Putamen (tissue), 1 donor: Measurements from ENCODE around the gene FAAH.

Source experiments
- DNase-seq: peaks from one replicate; pipeline ENCODE4 v3.0.0-alpha.2; 2016; ENCODE audit warnings: low spot score

Gene FAAH

DNA sequence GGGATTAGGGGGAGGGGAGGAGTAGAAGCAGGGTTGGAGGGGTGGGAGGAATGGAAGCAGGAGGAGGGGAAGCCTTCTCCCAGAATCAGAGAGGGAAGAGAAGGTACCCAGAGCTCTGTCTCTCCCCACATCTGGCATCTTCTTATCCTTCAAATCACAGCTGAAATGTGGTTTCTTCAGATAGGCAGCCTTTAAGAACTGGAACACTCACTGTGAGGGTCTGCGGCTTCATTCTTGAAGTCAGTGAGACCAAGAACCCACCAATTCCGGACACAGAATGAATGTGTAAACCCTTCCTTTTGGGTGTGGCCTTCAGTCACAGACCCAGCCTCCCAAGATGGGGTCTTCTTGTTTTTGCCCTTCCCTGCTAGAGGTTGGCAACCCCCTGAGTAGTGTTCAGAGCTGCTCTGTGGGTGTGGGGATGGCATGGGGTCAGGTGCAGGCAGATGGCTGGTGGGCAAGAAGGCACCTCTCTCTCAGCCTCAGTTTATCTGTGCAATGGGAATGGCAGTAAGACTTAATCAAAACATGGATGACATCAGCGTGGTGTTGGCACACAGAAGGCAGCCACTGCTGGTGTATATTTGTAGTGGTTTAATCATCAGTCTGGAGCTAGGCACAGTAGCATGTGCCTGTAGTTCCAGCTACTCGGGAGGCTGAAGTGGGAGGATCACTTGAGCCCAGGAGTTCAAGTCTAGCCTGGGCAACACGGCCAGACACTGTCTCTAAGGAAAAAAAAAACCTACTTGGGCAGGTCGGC is 7.2 kb downstream of the FAAH start:
- no peak for DNase-seq

GRCh38 chr1:46401964-46402626 is 8.0 kb downstream of the FAAH start:
- peak; percentile 87 for DNase-seq

DNA sequence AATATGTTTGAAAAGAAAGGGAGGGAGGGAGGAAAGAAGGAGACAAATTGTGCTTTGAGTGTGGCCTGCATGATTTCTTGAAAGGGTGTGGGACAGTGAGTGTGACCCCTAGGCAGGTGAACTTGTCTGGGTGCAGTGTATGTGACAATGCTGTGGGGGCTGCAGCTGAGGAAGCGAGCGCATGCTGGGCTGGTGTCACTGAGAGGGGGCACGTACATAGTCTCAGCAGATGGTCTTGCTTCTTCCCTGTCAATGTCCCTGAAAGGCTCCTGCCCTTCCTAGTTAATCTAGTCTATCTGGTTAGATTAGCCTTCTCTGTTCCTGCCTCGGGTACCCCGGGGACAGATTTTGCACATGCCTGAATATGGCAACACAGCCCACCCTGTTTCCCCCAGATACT is 9.8 kb downstream of the FAAH start:
- no peak for DNase-seq

DNA sequence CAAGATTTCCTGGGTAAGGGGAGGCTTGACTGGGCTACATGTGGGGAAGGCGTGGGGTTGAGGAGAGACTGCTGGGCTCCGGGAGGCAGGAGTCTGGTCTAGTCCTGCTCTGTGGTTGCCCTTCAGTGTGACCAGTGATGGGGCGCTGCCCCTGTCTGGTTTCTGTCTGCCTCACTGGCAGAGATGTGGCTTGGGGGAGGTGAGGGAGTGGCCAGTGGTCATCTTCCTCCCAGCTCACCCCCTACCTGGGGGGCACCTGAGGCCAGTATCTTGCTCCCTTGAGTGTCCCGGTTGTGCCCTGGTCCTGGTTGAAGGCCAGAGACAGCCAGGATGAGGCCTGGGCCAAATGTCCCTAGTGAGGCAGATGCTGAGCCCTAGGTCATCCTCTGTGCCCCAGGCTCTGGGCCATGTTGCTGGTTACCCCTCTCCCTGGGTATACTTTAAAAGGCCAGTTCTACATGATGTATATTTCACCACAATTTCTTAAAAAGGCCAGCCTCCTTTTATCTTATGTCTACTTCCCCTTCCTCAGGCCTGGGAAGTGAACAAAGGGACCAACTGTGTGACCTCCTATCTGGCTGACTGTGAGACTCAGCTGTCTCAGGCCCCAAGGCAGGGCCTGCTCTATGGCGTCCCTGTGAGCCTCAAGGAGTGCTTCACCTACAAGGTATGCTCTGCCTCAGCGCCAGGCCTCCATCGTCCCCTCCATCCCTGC is 10.5 kb downstream of the FAAH start:
- no peak for DNase-seq

- DNase-seq, result no peak
These were observed 11.1 kb downstream of the FAAH start for GRCh38 chr1:46405197-46405555.

GRCh38 chr1:46405724-46406123 is 11.6 kb downstream of the FAAH start:
- DNase-seq, result no peak

DNA sequence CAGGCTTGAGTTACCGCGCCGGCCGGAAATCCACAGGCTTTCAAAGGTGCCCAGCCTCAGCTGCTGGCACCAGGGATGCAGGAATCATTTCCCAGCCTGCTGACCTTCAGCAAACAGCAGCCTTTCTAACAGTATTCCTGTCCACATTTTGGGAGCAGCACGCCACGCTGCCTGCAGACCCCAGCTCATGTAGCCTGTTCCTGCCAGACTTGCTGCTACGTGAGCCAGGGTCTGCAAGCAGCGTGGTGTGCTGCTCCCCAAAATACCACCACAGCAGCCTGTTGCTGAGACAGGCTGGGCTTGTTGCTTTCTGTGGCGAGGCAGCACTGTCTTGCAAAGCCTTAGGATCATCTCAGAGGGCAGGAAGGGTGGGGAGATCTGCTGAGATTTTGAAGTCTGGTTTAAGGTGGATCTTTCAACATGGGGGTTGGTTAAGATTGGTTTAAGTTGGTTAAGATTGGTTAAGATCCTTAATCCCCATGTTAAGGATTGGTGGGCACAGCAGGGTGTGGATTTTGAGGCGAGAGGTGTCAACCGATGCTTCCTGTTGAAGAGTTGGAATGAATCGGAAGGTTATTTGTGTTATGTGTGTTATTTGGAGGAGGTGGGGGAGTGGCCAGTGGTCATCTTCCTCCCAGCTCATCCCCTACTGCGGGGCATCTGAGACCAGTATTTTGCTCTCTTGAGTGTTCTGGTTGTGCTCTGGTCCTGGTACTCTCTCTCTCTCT is 12.9 kb downstream of the FAAH start:
- no peak for DNase-seq

DNA sequence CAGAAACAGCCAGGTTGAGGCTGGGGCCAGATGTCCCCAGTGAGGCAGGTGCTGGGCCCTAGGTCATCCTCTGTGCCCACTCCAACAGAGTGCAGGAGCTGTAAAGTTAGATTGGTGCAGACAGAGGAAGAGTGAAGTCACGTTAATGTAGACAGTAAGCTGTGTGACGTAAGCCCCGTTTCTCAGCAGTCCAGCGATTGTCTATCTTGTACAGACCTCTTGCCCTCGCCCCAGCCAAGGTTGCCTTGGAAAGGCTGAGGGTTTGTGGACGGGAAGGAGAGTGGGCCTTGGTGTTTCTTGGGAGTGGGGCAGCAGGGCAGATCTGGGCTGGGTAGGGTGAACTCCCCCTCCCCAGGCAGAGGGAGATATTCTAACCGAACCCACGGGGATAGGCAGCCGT is 13.5 kb downstream of the FAAH start:
- DNase-seq, result no peak

- no peak for DNase-seq
These were observed 14.4 kb downstream of the FAAH start for GRCh38 chr1:46408356-46409062.

- no peak for DNase-seq
These were observed 14.9 kb downstream of the FAAH start for GRCh38 chr1:46409063-46409372.

- no peak for DNase-seq
These were observed 16.3 kb downstream of the FAAH start for GRCh38 chr1:46410156-46411009.

DNA sequence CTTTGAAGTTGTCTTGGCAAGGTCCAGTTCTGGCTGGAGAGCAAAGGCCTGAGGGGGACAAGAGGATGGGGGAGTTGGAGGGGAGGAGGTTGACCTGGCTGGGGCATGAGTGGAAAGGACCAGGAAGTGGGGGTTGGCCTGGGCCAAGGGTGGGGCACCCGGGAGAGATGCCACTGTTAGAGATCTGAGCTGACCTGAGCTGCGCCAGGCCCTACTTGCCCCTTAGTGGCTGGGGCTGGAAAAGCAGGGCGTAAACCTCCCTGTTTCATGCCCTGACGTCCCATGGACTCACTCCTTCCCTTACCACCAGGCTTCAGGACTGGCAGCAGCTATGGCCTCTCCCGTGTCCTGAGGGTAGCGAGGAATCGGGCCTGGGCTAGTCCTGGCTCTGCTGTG is 16.9 kb downstream of the FAAH start:
- no peak for DNase-seq

DNA sequence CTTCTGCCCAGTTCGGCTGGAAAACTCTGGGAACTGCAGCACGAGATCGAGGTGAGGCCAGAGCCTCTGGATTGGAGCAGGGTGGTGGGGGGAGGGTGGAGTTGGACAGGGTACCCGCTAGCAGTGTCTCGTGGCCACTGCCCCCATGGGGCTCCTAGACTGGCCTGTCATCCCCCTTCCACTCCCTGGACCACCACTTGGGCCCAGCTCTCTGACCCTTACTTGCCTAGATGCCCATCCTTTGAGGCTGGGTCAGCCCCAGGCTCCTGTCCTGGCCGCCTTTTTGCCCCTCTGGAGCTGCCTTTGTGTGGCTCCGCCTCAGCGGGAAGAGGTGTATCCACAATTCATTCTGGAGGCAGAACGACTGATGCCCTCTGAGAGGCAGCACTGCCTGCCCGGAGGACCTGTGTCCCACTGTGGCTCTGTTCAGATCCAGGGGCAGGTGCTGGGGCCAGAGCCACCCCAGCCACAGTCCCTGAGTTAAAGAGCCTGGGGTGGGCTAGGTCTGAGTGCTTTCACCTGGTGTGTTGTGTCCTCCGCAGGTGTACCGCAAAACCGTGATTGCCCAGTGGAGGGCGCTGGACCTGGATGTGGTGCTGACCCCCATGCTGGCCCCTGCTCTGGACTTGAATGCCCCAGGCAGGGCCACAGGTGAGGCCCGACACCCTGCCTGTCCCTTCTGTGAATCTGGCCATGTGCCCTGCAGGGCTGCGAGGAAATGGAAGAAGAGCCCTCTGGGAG is 17.7 kb downstream of the FAAH start:
- DNase-seq, result no peak

- DNase-seq, result no peak
These were observed 18.9 kb downstream of the FAAH start for GRCh38 chr1:46412893-46413595.

- no peak for DNase-seq
These were observed 19.5 kb downstream of the FAAH start for GRCh38 chr1:46413596-46413985.

DNA sequence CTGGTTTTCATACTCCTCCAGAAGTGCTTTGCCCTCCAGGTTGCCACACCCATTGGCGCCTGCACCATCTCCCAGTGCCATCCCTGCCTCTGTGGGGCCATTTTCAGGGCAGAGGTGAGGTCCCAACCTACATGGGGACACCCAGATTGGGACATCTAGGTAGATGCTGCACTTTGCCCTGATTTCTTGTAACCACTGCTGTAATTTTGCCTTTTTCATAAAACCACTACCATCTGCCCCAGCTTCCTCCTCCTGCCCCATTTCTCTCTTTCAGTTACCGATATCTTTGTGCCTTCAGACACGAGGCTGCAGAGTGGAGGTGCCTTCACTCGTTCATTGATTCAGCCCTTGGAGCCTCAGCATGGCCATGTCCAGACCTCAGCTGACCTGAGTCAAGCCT is 21.4 kb downstream of the FAAH start:
- no peak for DNase-seq

DNA sequence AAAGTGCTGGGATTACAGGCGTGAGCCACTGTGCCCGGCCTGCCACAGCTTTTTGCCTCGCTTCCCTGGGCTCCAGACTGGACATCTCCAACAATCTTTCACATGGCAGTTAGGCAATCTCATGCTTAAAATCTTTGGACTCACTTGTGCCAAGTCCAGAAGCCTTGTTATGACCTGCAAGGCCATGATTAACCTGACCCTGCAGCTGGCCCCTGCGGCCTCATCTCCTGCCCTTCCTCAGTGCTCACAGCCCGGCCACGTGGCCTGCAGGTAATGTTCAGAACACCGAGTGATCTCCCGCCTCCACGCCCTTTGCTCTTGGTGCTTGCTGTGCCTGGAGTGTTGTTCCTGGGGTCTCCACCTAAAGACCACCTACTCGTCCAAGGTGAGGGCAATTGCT is 24.9 kb downstream of the FAAH start:
- DNase-seq, result no peak

- no peak for DNase-seq
These were observed 26.4 kb downstream of the FAAH start for GRCh38 chr1:46420533-46420915.

- no peak for DNase-seq
These were observed 27.6 kb downstream of the FAAH start for GRCh38 chr1:46421739-46422138.
